OCI-LY7 (cell line): Measurements from ENCODE around the gene TAF1L. TPM values are rescaled to one million over a fixed set of nuclear protein-coding genes. Genes with fewer than 3 reads are reported as not detected.
"Not testable (repeated sequence)": the region's sequence is repeated elsewhere in the genome, so short reads cannot be mapped to it uniquely, and the experiment has no call there.

Experiments used
- BruUV-seq: library from RNA; stranded (reverse); fragments of 400-500 nt; replicated peaks from 2 replicates; lab custom pipeline; 2021; lab: Mats Ljungman, UMichigan
- CTCF ChIA-PET: fragments of 300-600 bp; sonication (Branson Sonifier 250); formaldehyde crosslinking; loops from one replicate; lab custom pipeline; 2022; ENCODE audit warnings: antibody characterized with exemption; ENCODE audit not compliant: unreplicated experiment; lab: Charles Lee
- POLR2A ChIA-PET: fragments of 300-600 bp; sonication (Branson Sonifier 250); formaldehyde crosslinking; loops from one replicate; lab custom pipeline; 2022; ENCODE audit warnings: antibody characterized with exemption; lab: Charles Lee
- DNase-seq: peaks from one replicate; pipeline ENCODE4 v3.0.0-alpha.2; 2015; ENCODE audit warnings: low spot score
- H2AFZ ChIP-seq: fragments of 200-600 bp; sonication (generic), shearing (Covaris generic); 2 replicates; pipeline ENCODE4 v1.6.1; 2014; ENCODE audit warnings: mild to moderate bottlenecking, antibody characterized with exemption, low read length, moderate library complexity
- H3K27ac ChIP-seq: fragments of 200-600 bp; sonication (generic); 2 replicates; pipeline ENCODE4 v1.5.1; 2014; ENCODE audit warnings: mixed run types, low read depth, mild to moderate bottlenecking, moderate library complexity, low read length, inconsistent platforms; ENCODE audit not compliant: poor library complexity, severe bottlenecking
- H3K36me3 ChIP-seq: fragments of 200-600 bp; sonication (generic); 2 replicates; pipeline ENCODE4 v1.6.1; 2014; ENCODE audit warnings: mild to moderate bottlenecking, antibody characterized with exemption, low read length, moderate library complexity, mixed read lengths; ENCODE audit not compliant: insufficient read depth
- H3K4me1 ChIP-seq: fragments of 200-600 bp; sonication (generic); 2 replicates; pipeline ENCODE4 v1.5.1; 2014; ENCODE audit warnings: mild to moderate bottlenecking, low read length; ENCODE audit not compliant: insufficient read depth, poor library complexity, severe bottlenecking
- H3K4me2 ChIP-seq: fragments of 200-600 bp; sonication (generic); 2 replicates; pipeline ENCODE4 v1.6.1; 2014; ENCODE audit warnings: mild to moderate bottlenecking, low read length
- H3K4me3 ChIP-seq: fragments of 200-600 bp; sonication (generic); 2 replicates; pipeline ENCODE4 v1.5.1; 2014; ENCODE audit warnings: mild to moderate bottlenecking, low read depth, low read length; ENCODE audit not compliant: poor library complexity, severe bottlenecking
- H3K79me2 ChIP-seq: fragments of 200-600 bp; sonication (generic); 2 replicates; pipeline ENCODE4 v1.6.1; 2016; ENCODE audit warnings: low read depth, mild to moderate bottlenecking, low read length, moderate library complexity, mixed read lengths; ENCODE audit not compliant: insufficient read depth
- H3K9me2 ChIP-seq: fragments of 200-600 bp; sonication (generic); 2 replicates; pipeline ENCODE4 v1.6.1; 2016; ENCODE audit warnings: mild to moderate bottlenecking, low read length, mixed read lengths; ENCODE audit not compliant: insufficient read depth
- H3K9me3 ChIP-seq: fragments of 200-600 bp; sonication (generic); 2 replicates; pipeline ENCODE4 v1.6.1; 2014; ENCODE audit warnings: mild to moderate bottlenecking, mixed run types, low read length, mixed read lengths
- H4K20me1 ChIP-seq: fragments of 200-600 bp; sonication (generic); 2 replicates; pipeline ENCODE4 v1.6.1; 2014; ENCODE audit warnings: mild to moderate bottlenecking, antibody characterized with exemption, low read length, moderate library complexity, mixed read lengths; ENCODE audit not compliant: insufficient read depth
- EZH2phosphoT487 ChIP-seq: fragments of 200-600 bp; sonication (generic); IDR thresholded peaks from 2 replicates; pipeline ENCODE4 v1.6.1; 2018; ENCODE audit warnings: low read depth, borderline replicate concordance, mild to moderate bottlenecking, mixed run types, antibody characterized with exemption, low read length, moderate library complexity, mixed read lengths
- intact Hi-C: fragments of 100-400 bp; cut with micrococcal nuclease; formaldehyde crosslinking; loops from one replicate; pipeline ENCODE4 v1.10.0; 2022; ENCODE audit not compliant: unreplicated experiment
- total RNA-seq, 2 experiments: library from RNA; depleted of rRNA in 1 of 2; stranded (reverse); fragments of >200 nt in 1 of 2; shearing (Covaris generic) in 1 of 2; gene quantifications; 2 replicates each; pipeline ENCODE4 v1.2.3, GENCODE V29; 2014 to 2022
- TF ChIP-seq, protein P1 (sequence below): fragments of 200-600 bp; sonication (generic); conservative IDR thresholded peaks from 2 replicates; pipeline ENCODE4 v1.5.1; 2014; ENCODE audit warnings: mild to moderate bottlenecking, antibody characterized with exemption, low read length, moderate library complexity, mixed read lengths

Gene TAF1L
- total RNA-seq, 2 experiments from 2014 or later = 0.06 TPM; not detected in 1

DNA sequence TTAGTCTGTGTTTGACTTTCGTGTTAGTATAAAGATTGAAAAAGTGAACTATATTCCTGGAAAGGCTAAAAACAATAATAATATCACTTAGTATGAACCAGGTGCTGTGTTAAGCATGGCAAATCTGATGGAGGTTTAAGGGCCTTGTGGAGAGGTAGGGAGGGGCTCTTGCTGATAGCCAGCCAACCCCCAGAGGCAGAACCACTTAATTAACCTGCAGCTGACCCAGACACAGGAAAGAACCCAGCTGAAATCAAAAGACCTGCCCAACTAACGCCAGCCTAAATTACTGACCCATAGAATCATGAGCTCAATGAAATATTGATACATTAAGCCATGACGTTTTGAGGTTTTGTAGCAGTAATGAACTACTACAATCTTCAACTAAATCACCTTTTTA, 28.3 kb upstream of the TAF1L start:
- no peaks in the 10 kb centered on the region for H3K9me2 ChIP-seq
- CTCF ChIA-PET = no interaction called here
- H3K4me1 ChIP-seq = no peaks in the 10 kb centered on the region
- intact Hi-C loops = no loop called here
- no TSS peak for BruUV-seq
- H2AFZ ChIP-seq = no peak overlapping the region
- H3K79me2 ChIP-seq = no peaks in the 10 kb centered on the region
- POLR2A ChIA-PET = interaction anchor here (0.6 to 0.9 kb wide), 3 partner anchors 10 to 528 kb away, joined by 3 to 6 read pairs (median 3); no protein-coding TSS in a partner anchor
- no peak overlapping the region for H3K27ac ChIP-seq
- DNase-seq = no peak
- H3K9me3 ChIP-seq = no peaks in the 10 kb centered on the region
- no peaks in the 10 kb centered on the region for H4K20me1 ChIP-seq
- no peaks in the 10 kb centered on the region for H3K36me3 ChIP-seq
- H3K4me2 ChIP-seq = no peak overlapping the region
- TF ChIP-seq, protein P1, sequence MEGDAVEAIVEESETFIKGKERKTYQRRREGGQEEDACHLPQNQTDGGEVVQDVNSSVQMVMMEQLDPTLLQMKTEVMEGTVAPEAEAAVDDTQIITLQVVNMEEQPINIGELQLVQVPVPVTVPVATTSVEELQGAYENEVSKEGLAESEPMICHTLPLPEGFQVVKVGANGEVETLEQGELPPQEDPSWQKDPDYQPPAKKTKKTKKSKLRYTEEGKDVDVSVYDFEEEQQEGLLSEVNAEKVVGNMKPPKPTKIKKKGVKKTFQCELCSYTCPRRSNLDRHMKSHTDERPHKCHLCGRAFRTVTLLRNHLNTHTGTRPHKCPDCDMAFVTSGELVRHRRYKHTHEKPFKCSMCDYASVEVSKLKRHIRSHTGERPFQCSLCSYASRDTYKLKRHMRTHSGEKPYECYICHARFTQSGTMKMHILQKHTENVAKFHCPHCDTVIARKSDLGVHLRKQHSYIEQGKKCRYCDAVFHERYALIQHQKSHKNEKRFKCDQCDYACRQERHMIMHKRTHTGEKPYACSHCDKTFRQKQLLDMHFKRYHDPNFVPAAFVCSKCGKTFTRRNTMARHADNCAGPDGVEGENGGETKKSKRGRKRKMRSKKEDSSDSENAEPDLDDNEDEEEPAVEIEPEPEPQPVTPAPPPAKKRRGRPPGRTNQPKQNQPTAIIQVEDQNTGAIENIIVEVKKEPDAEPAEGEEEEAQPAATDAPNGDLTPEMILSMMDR = no peak
- TF ChIP-seq EZH2phosphoT487 = no peak
- H3K4me3 ChIP-seq = no peak overlapping the region

DNA sequence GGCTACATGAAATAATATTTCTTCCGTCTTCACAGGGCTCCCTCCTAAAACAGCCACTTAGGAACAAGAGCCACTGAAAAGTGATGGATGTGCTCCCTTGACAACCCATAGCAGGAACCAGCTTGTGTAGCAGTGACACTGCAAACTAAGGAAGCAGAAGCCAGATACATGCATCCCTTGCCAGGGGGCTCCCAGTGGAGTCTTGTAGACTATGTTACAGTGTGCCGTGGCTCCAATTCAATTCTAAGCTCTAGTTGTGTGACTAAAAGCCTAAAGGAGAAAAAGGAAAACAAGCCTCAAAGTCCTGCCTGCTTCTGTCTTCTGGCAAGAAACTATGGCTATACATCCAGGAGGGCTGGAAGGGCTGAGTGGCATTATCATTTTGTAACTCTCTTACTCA, 12.2 kb upstream of the TAF1L start:
- Histone ChIP-seq H3K9me2 (no peaks in the 10 kb centered on the region), H2AFZ (no peak overlapping the region), H3K9me3 (no peaks in the 10 kb centered on the region), H3K4me3 (no peak overlapping the region), H4K20me1 (no peaks in the 10 kb centered on the region), H3K4me2 (no peak overlapping the region), H3K36me3 (no peaks in the 10 kb centered on the region), H3K79me2 (no peaks in the 10 kb centered on the region), H3K4me1 (no peaks in the 10 kb centered on the region), H3K27ac (no peak overlapping the region)
- intact Hi-C loops = no loop called here
- ChIA-PET POLR2A (no interaction called here), CTCF (no interaction called here)
- no TSS peak for BruUV-seq
- TF ChIP-seq, protein P1 = no peak
- TF ChIP-seq EZH2phosphoT487 = no peak
- no peak for DNase-seq

DNA sequence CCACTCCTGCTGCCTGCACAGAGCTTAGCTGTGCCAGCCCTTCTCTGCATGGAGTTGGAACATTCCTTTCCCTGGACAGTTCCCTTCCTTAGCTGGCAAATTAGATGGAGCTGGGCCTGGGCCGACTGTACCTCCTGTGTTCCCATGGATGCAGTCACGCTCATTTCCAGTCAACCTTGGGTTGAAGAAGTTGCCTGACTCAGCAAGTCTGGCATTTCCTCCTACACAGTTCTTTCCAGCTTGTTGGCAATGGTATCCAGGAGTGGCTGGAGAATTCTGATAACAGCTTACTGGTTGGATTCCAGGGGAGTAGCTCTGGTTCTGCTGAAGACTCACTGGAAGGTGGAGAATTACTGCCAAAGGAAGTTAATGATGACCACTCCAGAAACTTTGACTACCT, 9.2 kb upstream of the TAF1L start:
- CTCF ChIA-PET = no interaction called here
- no TSS peak for BruUV-seq
- POLR2A ChIA-PET = no interaction called here

DNA sequence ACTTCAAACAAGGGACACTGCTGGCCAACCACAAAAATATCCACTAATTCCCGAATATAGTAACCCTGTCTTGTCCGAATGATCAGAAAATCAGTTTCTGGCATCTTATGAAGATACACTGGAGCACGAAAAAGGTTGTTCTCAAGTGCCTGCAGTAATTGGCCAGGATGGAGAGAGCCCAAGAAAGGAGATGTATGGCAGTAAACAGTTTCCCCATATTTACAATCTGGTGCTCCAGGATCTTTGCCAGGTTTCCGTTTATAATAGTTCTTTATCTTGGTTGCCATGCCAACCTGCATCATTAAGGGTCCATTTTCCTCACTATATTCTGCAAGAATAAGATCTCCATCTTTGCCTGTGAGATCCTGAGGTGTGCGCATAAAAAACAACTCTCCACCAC, 2.3 kb downstream of the TAF1L start:
- H2AFZ ChIP-seq, H4K20me1 ChIP-seq, H3K9me3 ChIP-seq, DNase-seq, H3K4me2 ChIP-seq, H3K27ac ChIP-seq, POLR2A ChIA-PET, intact Hi-C loops, H3K4me3 ChIP-seq, H3K4me1 ChIP-seq, BruUV-seq, CTCF ChIA-PET, H3K9me2 ChIP-seq, H3K79me2 ChIP-seq, H3K36me3 ChIP-seq: not testable (repeated sequence)

More for the DNA sequence above, 9.2 kb upstream of the TAF1L start:
- Histone ChIP-seq H3K79me2 (no peaks in the 10 kb centered on the region), H3K4me3 (no peak overlapping the region), H3K36me3 (no peaks in the 10 kb centered on the region), H3K4me1 (no peaks in the 10 kb centered on the region), H3K9me3 (no peaks in the 10 kb centered on the region), H3K27ac (no peak overlapping the region), H4K20me1 (no peaks in the 10 kb centered on the region), H3K9me2 (no peaks in the 10 kb centered on the region), H2AFZ (no peak overlapping the region), H3K4me2 (no peak overlapping the region)
- TF ChIP-seq, protein P1 = no peak
- TF ChIP-seq EZH2phosphoT487 = no peak
- DNase-seq = no peak
- intact Hi-C loops = no loop called here
